GM19467 (cell line): ENCODE measurements around the gene EIPR1.
"Not testable (repeated sequence)": the region's sequence is repeated elsewhere in the genome, so short reads cannot be mapped to it uniquely, and the experiment has no call there.

Source experiments
- ATAC-seq: cut with Tn5 transposase; IDR thresholded peaks from one replicate; pipeline ENCODE4 v1.9.1; 2021; ENCODE audit warnings: mild to moderate bottlenecking, moderate library complexity; ENCODE audit not compliant: unreplicated experiment

The EIPR1 gene

DNA sequence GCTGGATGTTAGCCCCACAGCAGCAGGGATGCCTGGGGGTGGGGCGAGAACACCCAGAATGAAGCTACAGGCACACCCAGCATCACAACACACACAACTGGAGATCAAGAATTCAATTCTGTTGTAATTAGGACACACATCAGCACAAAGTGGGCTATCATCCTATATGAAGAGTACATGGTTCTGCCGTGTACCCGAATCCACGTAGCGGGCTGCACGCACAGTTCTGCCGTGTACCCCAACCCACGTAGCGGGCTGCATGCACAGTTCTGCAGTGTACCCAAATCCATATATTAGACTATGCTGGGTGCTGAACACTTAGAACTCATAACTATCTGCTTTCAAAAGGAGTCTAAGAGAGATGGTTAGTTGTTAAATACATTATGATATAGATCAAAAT lies 86.5 kb downstream of the EIPR1 start:
- no peak for ATAC-seq

- ATAC-seq, result no peak
Observed at GRCh38 chr2:3290655-3291054, 87.0 kb downstream of the EIPR1 start.

DNA sequence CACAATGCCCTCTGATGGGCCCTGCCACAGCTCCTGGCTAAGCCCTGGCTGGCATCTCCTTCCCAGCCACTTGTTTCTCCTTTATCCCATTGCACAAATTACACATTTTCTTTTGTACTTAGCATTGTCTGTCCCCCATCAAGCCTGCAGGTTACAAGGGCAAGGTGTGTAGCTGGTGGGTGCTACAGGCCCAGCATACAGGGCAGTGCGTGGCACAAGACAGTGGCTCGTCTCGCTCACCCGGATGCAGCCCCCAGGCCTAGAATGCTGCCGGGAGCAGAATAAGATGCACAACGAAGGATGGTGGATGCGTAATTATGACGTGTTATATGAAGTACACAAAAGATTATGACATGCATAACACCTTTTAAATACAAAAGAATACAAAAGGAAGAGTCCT lies 87.6 kb downstream of the EIPR1 start:
- no peak for ATAC-seq

- no peak for ATAC-seq
Observed at GRCh38 chr2:3289526-3289925, 88.1 kb downstream of the EIPR1 start.

DNA sequence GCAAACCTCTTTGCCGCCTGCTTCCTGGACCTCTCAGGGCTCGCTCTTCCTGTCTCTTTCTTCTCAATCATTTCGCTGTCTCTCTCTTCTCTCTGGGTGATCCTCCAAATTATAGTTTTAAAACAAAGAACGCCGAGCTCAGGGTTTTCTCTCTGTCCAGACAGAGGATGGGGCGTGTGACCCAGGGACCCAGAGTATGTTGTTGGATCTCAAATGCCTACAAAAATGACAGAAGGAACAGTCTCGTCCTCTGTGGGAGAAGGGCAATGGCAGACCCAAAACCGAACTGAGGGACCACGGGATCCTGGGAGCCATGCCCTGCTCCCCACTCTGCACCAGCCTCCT lies 88.5 kb downstream of the EIPR1 start:
- ATAC-seq, result no peak

DNA sequence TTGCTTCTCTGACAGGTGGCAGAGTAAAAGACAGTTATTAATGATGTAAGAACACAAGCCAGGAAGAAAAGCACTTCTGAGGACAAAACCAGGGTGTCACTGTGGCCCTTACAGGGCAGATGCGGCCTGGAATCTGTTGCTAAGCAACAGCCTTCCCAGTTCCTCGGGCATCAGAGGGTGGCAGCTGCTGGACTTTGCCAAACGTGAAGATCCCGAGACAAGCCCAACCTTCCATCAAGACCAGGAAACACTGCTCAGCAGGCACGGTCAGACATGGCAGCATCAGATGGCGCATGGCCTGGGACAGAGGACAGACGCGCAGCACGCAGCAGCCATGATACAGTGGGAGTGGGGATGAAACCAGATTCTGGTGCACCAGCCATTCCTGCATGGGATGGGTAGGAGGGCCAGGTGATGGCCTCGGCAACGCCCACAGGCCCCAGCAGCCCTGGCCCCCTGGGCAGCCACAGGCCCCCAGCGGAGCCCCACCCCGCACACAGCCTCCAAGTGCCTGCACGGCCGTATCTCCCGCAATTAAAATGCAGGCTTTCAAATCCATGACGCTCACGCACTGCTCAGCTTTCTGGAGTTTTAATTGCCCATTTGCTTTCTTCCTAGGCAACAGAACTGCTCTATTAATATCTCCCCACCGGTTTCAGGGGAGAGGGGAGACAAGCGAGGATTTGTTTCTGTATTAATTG lies 89.0 kb downstream of the EIPR1 start:
- ATAC-seq, result no peak

DNA sequence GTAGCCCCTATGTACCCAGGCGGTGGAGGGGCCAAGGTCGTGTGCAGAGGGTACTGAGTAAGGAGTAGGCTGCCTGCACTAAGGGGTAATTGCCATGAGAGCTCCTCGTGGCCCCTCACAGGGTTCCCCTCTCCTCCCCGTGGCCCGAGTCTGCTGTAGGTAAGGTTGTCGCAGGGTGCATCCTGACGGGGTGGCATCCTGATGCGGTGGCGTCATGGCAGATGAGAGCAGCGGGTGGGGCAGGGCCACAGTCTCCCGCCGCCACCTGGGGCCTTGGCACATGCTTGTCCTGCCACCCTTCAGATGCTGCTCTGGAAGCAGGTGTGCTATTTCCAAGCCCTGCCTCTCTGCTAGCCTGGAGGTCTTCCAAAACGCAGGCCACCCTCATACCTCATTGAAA lies 89.7 kb downstream of the EIPR1 start:
- ATAC-seq, result no peak

DNA sequence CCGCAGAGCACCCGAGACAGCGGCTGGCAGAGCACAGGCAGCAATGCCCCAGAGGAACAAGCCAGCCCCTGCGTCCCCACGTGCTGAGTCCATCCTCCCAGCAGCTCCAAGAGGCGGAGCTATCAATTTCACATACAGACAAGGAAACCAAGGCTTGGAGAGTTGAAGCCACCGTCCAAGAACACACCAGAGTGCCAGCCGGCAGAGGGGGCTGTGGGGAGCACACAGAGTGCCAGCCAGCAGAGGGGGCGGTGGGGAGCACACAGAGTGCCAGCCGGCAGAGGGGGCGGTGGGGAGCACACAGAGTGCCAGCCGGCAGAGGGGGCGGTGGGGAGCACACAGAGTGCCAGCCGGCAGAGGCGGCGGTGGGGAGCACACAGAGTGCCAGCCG lies 91.0 kb downstream of the EIPR1 start:
- ATAC-seq, result not testable (repeated sequence)

- ATAC-seq, result no peak
Observed at GRCh38 chr2:3285901-3286645, 91.5 kb downstream of the EIPR1 start.

DNA sequence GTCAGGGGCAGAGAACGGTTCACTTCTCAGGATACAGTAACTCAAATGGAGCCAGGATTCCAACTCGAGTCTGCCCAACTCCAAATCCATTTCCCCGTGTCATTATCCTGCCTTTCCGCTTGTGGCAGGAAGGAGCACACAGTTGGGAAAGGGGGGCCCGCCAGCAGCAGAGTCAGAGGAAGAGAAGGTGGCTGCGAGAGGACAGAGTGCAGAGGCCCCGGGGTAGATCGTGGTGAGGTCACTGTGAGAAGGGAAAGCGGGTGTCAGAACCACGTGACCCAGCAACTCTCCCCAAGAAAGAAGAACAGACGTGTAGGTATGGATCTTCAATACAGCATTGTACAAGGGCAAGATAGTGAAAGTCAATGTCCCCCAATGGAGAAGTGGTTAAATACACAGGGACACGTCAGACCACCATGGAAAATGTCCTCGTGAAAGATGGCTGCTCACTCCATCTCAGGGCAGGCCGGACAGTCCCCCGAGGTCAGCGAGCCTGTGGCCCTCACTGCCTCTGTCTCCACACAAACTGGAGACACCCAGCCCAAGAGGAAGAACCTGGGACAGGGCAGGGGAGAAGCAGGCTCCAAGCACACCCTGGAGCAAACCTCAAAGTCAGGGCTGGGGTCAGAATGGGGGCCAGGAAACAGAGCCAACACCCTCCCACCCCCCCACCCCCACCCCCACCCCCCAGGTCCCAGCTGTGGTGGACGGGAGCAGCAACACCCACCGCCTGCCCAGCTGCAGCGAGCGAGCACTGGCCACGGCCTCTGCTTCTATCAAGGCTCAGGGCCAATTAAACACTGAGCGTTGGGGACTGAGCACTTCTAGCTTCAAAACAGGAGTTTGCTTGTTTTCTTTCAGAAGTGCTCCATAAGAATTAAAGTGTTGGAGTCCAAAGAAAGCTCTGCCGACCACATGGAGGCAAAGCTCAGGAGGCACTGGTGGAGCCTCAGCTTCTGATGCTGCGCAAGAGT lies 92.7 kb downstream of the EIPR1 start:
- ATAC-seq, result no peak

GRCh38 chr2:3283876-3284656 lies 93.6 kb downstream of the EIPR1 start:
- ATAC-seq, result not testable (repeated sequence)

DNA sequence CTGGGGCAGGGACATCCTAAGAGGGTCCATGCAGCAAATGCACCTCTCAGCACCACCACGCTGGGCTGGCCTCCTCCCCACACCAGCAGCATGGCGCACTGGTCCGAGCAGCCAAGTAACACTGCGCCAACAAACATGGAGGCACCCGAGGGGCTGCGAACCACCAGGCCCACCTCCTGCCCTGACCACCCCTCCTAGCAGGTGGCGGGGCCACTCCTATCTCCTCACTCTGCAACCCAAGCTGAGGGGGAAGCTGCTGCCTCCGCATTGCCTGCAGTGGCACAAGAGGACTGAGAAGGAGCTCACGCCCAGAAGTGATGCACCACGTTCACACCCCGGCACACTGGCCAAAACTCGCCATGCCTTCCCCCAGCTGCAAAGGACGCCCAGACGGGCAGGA lies 94.4 kb downstream of the EIPR1 start:
- ATAC-seq, result no peak

DNA sequence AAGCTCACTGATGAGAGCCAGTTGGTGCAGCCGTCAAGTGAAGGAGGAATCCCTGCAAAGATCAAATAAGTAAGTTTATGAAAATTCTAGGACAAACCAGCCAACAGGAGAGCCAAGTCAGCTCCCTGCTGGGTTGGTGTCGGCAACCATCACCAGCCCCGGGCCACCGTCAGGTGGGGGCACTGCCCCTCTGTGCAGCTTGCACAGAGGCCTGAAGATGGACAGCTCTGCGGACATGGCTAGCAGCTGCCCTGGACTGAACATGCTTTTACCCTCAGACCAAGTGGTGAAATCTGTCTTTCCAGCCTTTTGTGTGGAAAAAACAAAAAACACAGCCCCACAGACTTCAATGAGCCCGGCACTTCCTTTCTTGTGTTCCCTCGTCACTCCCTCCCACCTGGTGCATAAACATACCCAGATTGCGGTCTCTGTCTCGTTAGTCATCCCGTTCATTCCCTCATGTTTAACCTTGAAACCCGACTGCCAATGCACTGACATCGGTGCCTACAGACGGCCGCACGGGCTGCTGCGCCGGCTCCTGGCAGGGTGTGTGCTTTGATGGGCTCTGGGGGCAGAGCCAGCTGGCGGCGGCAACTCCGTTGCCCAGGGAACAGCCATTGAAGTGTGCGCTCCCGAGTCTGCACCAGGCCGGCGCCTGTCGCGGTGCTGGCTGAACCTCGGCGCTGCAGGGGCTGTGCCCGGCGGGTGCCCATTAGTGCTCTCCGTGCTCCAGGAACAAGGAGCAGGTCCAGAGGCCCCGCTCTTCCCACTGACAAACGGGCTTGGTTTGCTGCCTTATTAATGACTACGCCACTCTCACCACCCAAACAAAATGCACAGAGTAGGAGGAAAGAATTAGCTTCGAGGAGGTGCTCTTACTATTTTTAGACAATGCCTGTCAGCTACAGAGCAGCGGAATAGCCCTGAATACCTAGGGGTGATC lies 95.3 kb downstream of the EIPR1 start:
- ATAC-seq, result no peak

GRCh38 chr2:3280683-3281520 lies 96.7 kb downstream of the EIPR1 start:
- no peak for ATAC-seq

DNA sequence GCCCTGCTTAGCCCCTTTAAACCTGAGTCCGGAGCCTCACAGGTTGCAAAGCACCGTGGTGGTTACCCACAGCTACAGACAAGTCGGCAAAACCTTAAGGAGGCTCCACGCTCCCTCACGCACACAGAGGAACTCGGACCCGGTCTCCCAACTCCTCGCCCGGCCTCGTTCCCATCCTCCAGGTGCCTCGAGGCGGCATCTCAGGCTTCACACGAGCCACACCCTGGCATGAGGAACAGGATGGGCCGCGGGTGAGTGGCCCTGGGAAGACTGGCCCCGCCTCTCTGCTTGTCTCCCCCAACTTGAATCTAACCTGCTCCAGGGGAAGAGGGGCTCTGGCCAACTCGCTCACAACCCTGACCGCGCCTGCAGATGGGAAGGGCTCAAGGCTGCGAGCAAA lies 97.4 kb downstream of the EIPR1 start:
- ATAC-seq, result no peak

DNA sequence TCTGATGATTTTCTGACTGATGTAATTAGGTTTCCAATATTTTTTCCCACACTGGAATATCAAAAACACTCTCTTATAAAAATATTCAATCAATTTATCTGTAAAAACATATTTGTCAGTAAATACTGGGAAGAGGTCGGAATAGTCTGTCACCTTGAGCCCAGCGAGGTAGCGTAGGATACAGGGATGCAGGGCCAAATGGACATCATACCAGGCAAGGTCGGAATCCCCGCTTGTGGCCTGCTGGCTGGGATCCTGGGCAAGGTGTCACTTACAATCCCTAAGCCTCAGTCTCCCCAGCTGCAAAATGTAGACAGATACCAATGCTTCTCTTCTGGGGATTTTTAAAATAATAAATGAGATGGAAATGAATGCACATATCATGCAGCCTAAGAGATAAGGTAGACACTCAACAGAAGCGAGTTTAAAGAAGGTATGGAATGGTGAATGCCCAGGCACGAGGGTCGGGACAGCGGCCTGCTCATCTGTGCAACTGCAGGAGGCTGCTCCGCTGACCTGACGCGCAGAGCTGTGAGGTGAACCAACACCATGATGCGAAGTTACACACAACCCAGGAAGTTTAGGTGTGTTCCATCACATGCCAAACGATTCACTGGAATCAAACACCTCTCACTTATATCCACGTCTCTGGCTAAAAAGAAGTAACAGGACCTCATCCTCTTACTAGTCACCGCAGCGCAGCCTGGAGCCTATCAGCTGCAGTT lies 98.2 kb downstream of the EIPR1 start:
- no peak for ATAC-seq

DNA sequence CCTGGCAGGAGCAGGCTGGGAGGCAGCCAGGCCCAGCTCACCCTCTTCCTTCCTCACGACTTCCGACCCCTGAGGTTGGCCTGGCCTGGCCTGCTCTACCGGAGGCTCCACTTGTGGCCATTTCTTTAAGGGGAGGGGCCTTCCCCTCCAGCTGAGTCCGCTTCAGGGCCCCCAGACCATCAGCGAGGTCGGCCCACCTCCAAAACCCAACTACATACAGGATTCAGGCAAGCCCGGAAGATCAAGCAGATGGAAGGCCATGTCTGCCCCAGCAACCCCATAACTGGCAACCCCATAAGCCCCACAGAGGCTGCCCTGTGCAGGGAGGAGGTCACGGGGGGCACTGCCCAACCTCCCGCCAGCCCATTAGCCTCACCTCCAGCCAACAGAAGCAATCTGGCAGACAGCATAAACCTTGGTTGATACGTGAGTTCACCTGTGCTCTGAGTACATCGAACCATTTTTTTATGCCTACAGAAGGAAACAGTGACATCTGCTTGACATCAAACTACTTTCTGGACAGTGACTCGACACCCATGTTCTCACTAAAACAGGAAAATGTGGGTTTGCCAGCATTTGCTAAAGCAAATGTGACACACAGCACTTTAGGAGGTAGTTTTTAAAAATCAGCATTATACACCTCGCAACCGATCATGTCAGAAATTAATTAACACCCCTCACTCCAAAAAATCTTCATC lies 98.9 kb downstream of the EIPR1 start:
- ATAC-seq, result no peak
